ENCODE data around the gene CCNE1. TPM values are rescaled to one million over a fixed set of nuclear protein-coding genes. Genes with fewer than 3 reads are reported as not detected.
"Not testable (repeated sequence)": the region's sequence is repeated elsewhere in the genome, so short reads cannot be mapped to it uniquely, and the experiment has no call there.

The CCNE1 gene
- total and polyA plus RNA-seq, 2 donors = 2.2 to 3.8 TPM

DNA sequence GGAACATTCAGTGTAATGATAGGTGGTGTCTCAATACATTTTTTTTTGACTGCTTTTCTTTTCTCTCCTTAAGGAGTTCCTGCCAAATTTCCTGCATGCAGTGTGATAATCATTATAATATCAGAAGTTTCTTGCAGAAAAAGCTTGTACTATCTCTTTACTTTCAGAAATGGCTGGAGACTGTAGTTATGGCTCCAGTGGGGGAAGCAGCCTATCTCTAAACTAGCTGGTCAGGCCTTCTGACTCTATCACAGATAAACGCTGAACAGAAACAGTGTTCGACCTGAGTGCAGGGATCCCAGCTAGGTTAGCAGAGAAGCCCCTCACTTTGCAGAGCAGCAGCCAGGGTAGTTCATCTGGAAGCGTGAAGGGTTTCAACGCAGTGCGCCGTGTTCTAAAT is 1.9 kb downstream of the CCNE1 start:
- Histone ChIP-seq H3K4me3 (ENCODE audit: low read depth, low read length) (no peak overlapping the region), H3K4me1 (ENCODE audit: insufficient read depth) (peaks cover 2% of the 10 kb centered on the region), H3K27ac (ENCODE audit: low read depth) (no peak overlapping the region), H3K36me3 (ENCODE audit: insufficient read depth) (no peaks in the 10 kb centered on the region)
- 95% methylated on average over 6 of the region's 6 CpGs for WGBS
- DNase-seq (ENCODE audit: extremely low spot score) = no peak

DNA sequence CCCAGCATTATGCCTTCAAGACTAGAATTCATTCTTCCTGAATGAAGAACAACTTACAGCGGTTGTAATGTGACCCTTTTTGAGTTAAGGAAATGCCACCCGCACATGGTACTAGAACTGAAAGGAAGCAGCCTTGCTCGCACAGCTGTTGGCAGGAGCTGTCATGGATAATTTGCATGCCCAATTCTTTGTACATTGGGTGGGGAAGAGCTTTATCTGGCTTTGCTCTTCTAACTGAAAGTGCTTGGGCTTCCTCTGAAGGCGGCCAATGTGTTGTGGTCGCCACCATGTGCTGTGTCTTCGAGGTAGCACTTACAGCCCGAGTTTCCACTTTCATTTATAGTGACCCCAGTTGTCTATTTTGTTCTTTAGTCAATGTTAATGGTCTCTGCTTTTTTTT is 3.4 kb downstream of the CCNE1 start:
- Histone ChIP-seq H3K27ac (ENCODE audit: low read depth) (no peak overlapping the region), H3K4me1 (ENCODE audit: insufficient read depth) (peaks cover 2% of the 10 kb centered on the region), H3K36me3 (ENCODE audit: insufficient read depth) (no peaks in the 10 kb centered on the region), H3K4me3 (ENCODE audit: low read depth, low read length) (no peak overlapping the region)
- no peak for DNase-seq (ENCODE audit: extremely low spot score)
- 88% methylated on average over 7 of the region's 7 CpGs for WGBS

- DNase-seq (ENCODE audit: extremely low spot score) = no peak
- WGBS = 92% methylated on average over 4 of the region's 4 CpGs
- Histone ChIP-seq H3K4me3 (ENCODE audit: low read depth, low read length) (no peak overlapping the region), H3K36me3 (ENCODE audit: insufficient read depth) (no peaks in the 10 kb centered on the region), H3K27ac (ENCODE audit: low read depth) (no peak overlapping the region), H3K4me1 (ENCODE audit: insufficient read depth) (peaks cover under 1% of the 10 kb centered on the region)
Measured at GRCh38 chr19:29817316-29817715, 5.5 kb downstream of the CCNE1 start.

DNA sequence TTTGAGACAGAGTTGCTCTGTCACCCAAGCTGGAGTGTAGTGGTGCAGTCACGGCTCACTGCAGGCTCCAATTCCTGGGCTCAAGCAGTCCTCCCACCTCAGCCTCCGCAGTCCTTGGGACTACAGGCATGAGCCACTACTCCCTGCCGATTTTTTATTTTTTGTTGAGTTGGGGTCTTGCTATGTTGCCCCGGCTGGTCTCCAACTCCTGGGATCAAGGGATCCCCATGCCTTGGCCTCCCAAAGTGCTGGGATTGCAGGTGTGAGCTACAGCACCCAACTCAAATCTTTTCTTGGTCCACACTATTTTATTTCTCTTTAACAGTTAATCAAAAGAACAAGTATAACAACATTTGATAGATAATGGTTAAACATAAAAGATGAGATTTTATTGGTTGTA is 7.5 kb downstream of the CCNE1 start:
- no peak overlapping the region for H3K27ac ChIP-seq (ENCODE audit: low read depth)
- H3K4me1 ChIP-seq (ENCODE audit: insufficient read depth) = no peaks in the 10 kb centered on the region
- H3K4me3 ChIP-seq (ENCODE audit: low read depth, low read length) = no peak overlapping the region
- no peak for DNase-seq (ENCODE audit: extremely low spot score)
- no peaks in the 10 kb centered on the region for H3K36me3 ChIP-seq (ENCODE audit: insufficient read depth)
- WGBS = 96% methylated on average over 4 of the region's 4 CpGs

DNA sequence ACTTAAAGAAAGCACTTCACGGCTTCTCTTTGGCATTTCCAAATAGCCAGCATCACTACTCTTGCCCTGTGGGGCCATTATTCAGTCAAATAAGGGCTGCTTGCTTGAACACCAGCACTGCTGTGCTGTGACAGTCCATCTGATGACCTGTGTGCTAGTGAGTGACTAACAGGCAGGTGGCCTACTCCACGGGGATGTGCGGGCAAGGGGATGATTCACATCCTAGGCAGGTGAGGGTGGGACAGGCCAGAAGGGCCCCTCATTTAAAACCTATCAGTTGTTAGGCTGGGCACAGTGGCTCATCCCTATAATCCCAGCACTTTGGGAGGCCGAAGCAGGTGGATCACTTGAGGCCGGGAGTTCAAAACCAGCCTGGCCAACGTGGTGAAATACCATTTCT is 8.2 kb downstream of the CCNE1 start:
- H3K4me1 ChIP-seq (ENCODE audit: insufficient read depth) = no peaks in the 10 kb centered on the region
- 97% methylated on average over 6 of the region's 6 CpGs for WGBS
- no peak overlapping the region for H3K27ac ChIP-seq (ENCODE audit: low read depth)
- H3K36me3 ChIP-seq (ENCODE audit: insufficient read depth) = no peaks in the 10 kb centered on the region
- H3K4me3 ChIP-seq (ENCODE audit: low read depth, low read length) = no peak overlapping the region
- no peak for DNase-seq (ENCODE audit: extremely low spot score)

DNA sequence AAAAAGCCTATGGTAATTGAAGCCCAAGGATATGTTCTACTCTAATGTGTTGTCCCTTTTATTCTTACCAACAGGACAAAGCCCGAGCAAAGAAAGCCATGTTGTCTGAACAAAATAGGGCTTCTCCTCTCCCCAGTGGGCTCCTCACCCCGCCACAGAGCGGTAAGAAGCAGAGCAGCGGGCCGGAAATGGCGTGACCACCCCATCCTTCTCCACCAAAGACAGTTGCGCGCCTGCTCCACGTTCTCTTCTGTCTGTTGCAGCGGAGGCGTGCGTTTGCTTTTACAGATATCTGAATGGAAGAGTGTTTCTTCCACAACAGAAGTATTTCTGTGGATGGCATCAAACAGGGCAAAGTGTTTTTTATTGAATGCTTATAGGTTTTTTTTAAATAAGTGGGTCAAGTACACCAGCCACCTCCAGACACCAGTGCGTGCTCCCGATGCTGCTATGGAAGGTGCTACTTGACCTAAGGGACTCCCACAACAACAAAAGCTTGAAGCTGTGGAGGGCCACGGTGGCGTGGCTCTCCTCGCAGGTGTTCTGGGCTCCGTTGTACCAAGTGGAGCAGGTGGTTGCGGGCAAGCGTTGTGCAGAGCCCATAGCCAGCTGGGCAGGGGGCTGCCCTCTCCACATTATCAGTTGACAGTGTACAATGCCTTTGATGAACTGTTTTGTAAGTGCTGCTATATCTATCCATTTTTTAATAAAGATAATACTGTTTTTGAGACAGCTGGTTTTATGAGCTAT is 12.0 kb downstream of the CCNE1 start:
- Histone ChIP-seq H3K36me3 (ENCODE audit: insufficient read depth) (no peaks in the 10 kb centered on the region), H3K4me1 (ENCODE audit: insufficient read depth) (no peaks in the 10 kb centered on the region), H3K4me3 (ENCODE audit: low read depth, low read length) (no peak overlapping the region), H3K27ac (ENCODE audit: low read depth) (no peak overlapping the region)
- no peak for DNase-seq (ENCODE audit: extremely low spot score)
- WGBS = 96% methylated on average over 20 of the region's 20 CpGs

DNA sequence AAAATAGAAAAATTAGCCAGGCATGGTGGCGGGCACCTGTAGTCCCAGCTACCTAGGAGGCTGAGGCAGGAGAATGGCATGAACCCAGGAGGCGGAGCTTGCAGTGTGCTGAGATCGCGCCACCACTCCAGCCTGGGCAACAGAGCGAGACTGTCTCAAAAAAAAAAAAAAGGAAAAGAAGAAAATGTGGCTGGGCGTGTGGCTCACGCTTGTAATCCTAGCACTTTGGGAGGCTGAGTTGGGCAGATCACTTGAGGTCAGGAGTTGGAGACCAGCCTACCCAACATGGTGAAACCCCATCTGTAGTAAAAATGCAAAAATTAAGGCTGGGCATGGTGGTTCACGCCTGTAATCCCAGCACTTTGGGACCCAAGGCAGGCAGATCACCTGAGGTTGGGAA is 13.5 kb downstream of the CCNE1 start:
- 96% methylated on average over 8 of the region's 8 CpGs for WGBS
- H3K36me3 ChIP-seq (ENCODE audit: insufficient read depth); DNase-seq (ENCODE audit: extremely low spot score); H3K4me1 ChIP-seq (ENCODE audit: insufficient read depth); H3K27ac ChIP-seq (ENCODE audit: low read depth); H3K4me3 ChIP-seq (ENCODE audit: low read depth, low read length): not testable (repeated sequence)

DNA sequence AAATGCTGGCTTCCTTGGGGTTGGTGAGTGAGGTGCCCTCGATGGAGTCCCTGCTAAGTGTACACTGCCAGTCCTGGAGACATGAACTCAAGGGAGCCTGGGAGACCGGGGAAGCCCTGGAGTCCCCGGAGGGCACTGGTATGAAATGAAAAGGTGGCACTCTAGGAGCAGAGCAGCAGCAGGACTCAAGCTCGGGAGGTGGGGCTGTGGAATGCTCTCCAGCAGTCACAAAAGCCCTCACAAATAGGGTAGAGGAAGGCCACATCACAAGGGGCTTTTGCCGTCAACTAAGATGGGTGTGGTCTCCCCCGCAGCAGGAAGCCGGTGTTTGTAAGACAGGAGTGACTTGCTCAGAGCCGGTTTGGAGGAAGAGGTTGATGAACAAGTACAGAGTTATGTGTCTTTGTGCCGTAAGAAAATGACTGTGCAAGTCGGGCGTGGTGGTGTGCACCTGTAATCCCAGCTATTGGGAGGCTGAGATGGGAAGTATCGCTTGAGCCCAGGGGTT is 19.3 kb downstream of the CCNE1 start:
- Histone ChIP-seq H3K27ac (ENCODE audit: low read depth) (no peak overlapping the region), H3K4me1 (ENCODE audit: insufficient read depth) (no peaks in the 10 kb centered on the region), H3K4me3 (ENCODE audit: low read depth, low read length) (no peak overlapping the region), H3K36me3 (ENCODE audit: insufficient read depth) (no peaks in the 10 kb centered on the region)
- 53% methylated on average over 12 of the region's 12 CpGs for WGBS
- no peak for DNase-seq (ENCODE audit: extremely low spot score)

GRCh38 chr19:29831686-29832085 is 19.9 kb downstream of the CCNE1 start:
- Histone ChIP-seq H3K27ac (ENCODE audit: low read depth) (no peak overlapping the region), H3K4me3 (ENCODE audit: low read depth, low read length) (no peak overlapping the region), H3K4me1 (ENCODE audit: insufficient read depth) (no peaks in the 10 kb centered on the region), H3K36me3 (ENCODE audit: insufficient read depth) (no peaks in the 10 kb centered on the region)
- no peak for DNase-seq (ENCODE audit: extremely low spot score)
- WGBS = 70% methylated on average over 9 of the region's 9 CpGs

DNA sequence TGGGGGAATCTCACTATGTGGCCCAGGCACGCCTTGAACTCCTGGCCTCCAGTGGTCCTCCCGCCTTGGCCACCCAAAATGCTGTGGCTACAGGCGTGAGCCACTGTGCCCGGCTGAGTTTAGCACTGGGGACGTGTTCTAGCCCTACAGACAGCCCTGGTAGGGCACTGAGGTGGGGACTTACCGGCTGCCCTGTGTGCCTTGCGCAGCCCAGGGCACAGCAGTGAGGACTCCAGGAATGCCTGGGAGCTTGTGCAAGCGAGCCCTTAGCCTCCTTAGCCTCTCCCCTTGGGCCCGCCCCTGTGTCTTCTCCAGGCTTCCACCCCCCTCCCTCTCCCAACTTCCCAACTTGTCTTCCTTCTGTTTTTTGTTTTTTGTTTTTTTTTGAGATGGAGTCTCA is 21.0 kb downstream of the CCNE1 start:
- WGBS = 83% methylated on average over 9 of the region's 9 CpGs
- no peak for DNase-seq (ENCODE audit: extremely low spot score)
- H3K4me1 ChIP-seq (ENCODE audit: insufficient read depth) = no peaks in the 10 kb centered on the region

GRCh38 chr19:29833614-29834261 is 21.9 kb downstream of the CCNE1 start:
- DNase-seq (ENCODE audit: extremely low spot score) = no peak
- Histone ChIP-seq H3K27ac (ENCODE audit: low read depth) (no peak overlapping the region), H3K36me3 (ENCODE audit: insufficient read depth) (no peaks in the 10 kb centered on the region), H3K4me1 (ENCODE audit: insufficient read depth) (no peaks in the 10 kb centered on the region), H3K4me3 (ENCODE audit: low read depth, low read length) (no peak overlapping the region)
- 90% methylated on average over 12 of the region's 12 CpGs for WGBS

More for the DNA sequence above, 21.0 kb downstream of the CCNE1 start:
- Histone ChIP-seq H3K27ac (ENCODE audit: low read depth) (no peak overlapping the region), H3K36me3 (ENCODE audit: insufficient read depth) (no peaks in the 10 kb centered on the region), H3K4me3 (ENCODE audit: low read depth, low read length) (no peak overlapping the region)

GRCh38 chr19:29834991-29835846 is 23.4 kb downstream of the CCNE1 start:
- no peak overlapping the region for H3K4me3 ChIP-seq (ENCODE audit: low read depth, low read length)

GRCh38 chr19:29836409-29836825 is 24.6 kb downstream of the CCNE1 start:
- H3K27ac ChIP-seq (ENCODE audit: low read depth) = no peak overlapping the region
- H3K4me3 ChIP-seq (ENCODE audit: low read depth, low read length) = no peak overlapping the region
- H3K4me1 ChIP-seq (ENCODE audit: insufficient read depth) = no peaks in the 10 kb centered on the region
- DNase-seq (ENCODE audit: extremely low spot score) = no peak
- 75% methylated on average over 5 of the region's 5 CpGs for WGBS
- no peaks in the 10 kb centered on the region for H3K36me3 ChIP-seq (ENCODE audit: insufficient read depth)

More at GRCh38 chr19:29834991-29835846, 23.4 kb downstream of the CCNE1 start:
- 80% methylated on average over 17 of the region's 17 CpGs for WGBS
- Histone ChIP-seq H3K36me3 (ENCODE audit: insufficient read depth) (no peaks in the 10 kb centered on the region), H3K4me1 (ENCODE audit: insufficient read depth) (no peaks in the 10 kb centered on the region), H3K27ac (ENCODE audit: low read depth) (no peak overlapping the region)
- DNase-seq (ENCODE audit: extremely low spot score) = no peak

Data from urinary bladder (tissue), 4 donors.